Panc1 (cell line): ENCODE results near the gene CYP11A1. TPM values are rescaled to one million over a fixed set of nuclear protein-coding genes. Genes with fewer than 3 reads are reported as not detected.

Experiments used
- ATAC-seq: fragments of 200-7000 bp; cut with Tn5 transposase; 2 replicates; pipeline ENCODE4 v1.9.1; 2020; ENCODE audit warnings: mild to moderate bottlenecking, moderate library complexity
- BruUV-seq: library from RNA; stranded (reverse); fragments of 400-500 nt; replicated peaks from 2 replicates; lab custom pipeline; 2021; lab: Mats Ljungman, UMichigan
- CTCF ChIA-PET: fragments of 300-600 bp; sonication (Branson Sonifier 250); formaldehyde crosslinking; loops from one replicate; lab custom pipeline; 2022; ENCODE audit warnings: antibody characterized with exemption; lab: Charles Lee
- POLR2A ChIA-PET: fragments of 300-600 bp; sonication (Branson Sonifier 250); formaldehyde crosslinking; loops from one replicate; lab custom pipeline; 2022; ENCODE audit warnings: antibody characterized with exemption; lab: Charles Lee
- DNase-seq: peaks from one replicate; pipeline ENCODE4 v3.0.0-alpha.2; 2010; ENCODE audit warnings: low read depth, low spot score
- H3K27ac ChIP-seq: 2 replicates; pipeline ENCODE4 v1.5.1; 2011; ENCODE audit warnings: mild to moderate bottlenecking, low read length, inconsistent platforms
- H3K27me3 ChIP-seq: fragments of 200-500 bp; sonication (Bioruptor generic); 2 replicates; pipeline ENCODE4 v1.6.0; 2014; ENCODE audit warnings: low read length, inconsistent platforms; ENCODE audit not compliant: control insufficient read depth, insufficient read depth
- H3K36me3 ChIP-seq: fragments of 200-500 bp; sonication (Bioruptor generic); 2 replicates; pipeline ENCODE4 v1.5.1; 2014; ENCODE audit warnings: inconsistent platforms, mild to moderate bottlenecking, low read length, moderate library complexity; ENCODE audit not compliant: control insufficient read depth, insufficient read depth
- H3K4me1 ChIP-seq: 2 replicates; pipeline ENCODE4 v1.5.1; 2011; ENCODE audit warnings: inconsistent platforms, mild to moderate bottlenecking, low read length, moderate library complexity; ENCODE audit not compliant: control insufficient read depth, insufficient read depth
- H3K4me3 ChIP-seq, 2 experiments: 2 replicates each; pipeline ENCODE4 v1.5.1; 2011 to 2012; ENCODE audit warnings: low read depth in 2 of 2, low read length in 2 of 2, mild to moderate bottlenecking in 2 of 2, inconsistent platforms in 1 of 2, moderate library complexity in 1 of 2
- H3K9me3 ChIP-seq: fragments of 200-500 bp; sonication (Bioruptor generic); 2 replicates; pipeline ENCODE4 v1.5.1; 2014; ENCODE audit warnings: low read depth, mild to moderate bottlenecking, inconsistent platforms, low read length, moderate library complexity; ENCODE audit not compliant: control insufficient read depth, insufficient read depth
- POLR2AphosphoS5 ChIP-seq: IDR thresholded peaks from 2 replicates; pipeline ENCODE4 v1.6.1; 2012; ENCODE audit warnings: mild to moderate bottlenecking, low read depth, low read length, moderate library complexity
- SIN3A ChIP-seq: IDR thresholded peaks from 2 replicates; pipeline ENCODE4 v1.6.1; 2012; ENCODE audit warnings: low read depth, mild to moderate bottlenecking, low read length, moderate library complexity, borderline replicate concordance; ENCODE audit not compliant: insufficient read depth
- TCF7L2 ChIP-seq: IDR thresholded peaks from 2 replicates; pipeline ENCODE4 v1.6.1; 2011; ENCODE audit warnings: mild to moderate bottlenecking, low read depth, low read length, inconsistent platforms
- in situ Hi-C: cut with HindIII; loops from 2 replicates; pipeline ENCODE4 v1.10.0; 2016; ENCODE audit warnings: low sequenced_read_pairs, low pct_unique_long_range_greater_than_20kb
- intact Hi-C: fragments of 100-400 bp; cut with micrococcal nuclease; formaldehyde crosslinking; loops from one replicate; pipeline ENCODE4 v1.10.0; 2022; ENCODE audit not compliant: unreplicated experiment
- total RNA-seq: library from RNA; stranded (reverse); gene quantifications from one replicate; pipeline ENCODE4 v1.2.1, GENCODE V29; 2021; ENCODE audit not compliant: unreplicated experiment
- TF ChIP-seq, protein P1 (sequence below): fragments of 450-650 bp; IDR thresholded peaks from 2 replicates; pipeline ENCODE4 v1.5.1; 2017; ENCODE audit warnings: mild to moderate bottlenecking
- TF ChIP-seq, protein P2 (sequence below), 2 experiments: IDR thresholded peaks; 2 replicates each; pipeline ENCODE4 v1.6.1; 2011 to 2012; ENCODE audit warnings: low read depth in 2 of 2, control low read depth in 1 of 2, low read length in 1 of 2, mild to moderate bottlenecking in 1 of 2, moderate library complexity in 1 of 2; ENCODE audit not compliant: insufficient read depth in 1 of 2

Gene CYP11A1
- total RNA-seq, 1 experiment from 2014 or later = 0.57 TPM

DNA sequence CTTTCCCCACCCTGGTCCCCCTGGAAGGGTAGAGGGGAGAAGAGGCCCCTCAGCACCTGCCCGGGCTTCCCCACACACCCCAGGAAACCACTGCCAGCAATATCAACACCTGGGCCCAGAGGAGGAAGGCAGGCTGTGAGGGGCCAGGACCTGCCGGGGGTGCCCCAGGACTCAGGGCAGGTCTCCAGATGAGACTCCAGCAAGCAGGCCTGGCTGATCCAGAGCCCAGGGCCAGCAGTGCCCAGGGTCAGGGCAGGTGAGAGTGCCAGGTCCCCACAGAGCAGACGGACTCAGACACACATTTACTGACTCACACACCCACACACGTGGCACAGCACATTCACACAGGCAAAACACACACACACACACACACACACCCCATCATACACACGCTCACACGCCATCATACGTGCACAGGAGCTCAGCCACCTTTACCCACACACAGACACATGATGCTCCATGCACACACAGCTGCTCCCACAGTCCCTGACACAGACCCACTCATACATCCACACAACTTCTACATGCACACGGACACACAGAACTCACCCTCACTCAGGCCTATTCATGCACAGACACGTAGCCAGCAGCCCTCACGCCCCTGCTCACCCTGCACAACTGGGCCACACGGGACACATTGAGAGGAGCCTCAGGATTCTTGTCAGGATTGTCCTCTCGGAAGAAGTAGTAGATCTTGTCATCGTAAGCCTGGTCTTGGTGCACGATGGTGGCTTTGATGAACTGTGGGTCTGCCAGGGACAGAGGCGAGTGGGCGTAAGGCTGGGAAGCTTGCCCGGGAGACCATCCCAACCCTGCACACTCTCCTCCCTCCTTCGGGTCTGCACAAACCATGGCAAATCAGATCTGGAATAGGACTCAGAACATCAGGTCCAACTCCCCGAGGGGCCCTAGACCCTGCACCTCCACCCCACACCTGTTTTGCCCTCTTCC is 48.8 kb upstream of the CYP11A1 start:
- Histone ChIP-seq H3K27me3 (no peaks in the 10 kb centered on the region), H3K27ac (no peak overlapping the region), H3K36me3 (no peaks in the 10 kb centered on the region), H3K4me3 (no peak overlapping the region), H3K4me1 (peaks cover 17% of the 10 kb centered on the region), H3K9me3 (no peaks in the 10 kb centered on the region)
- CTCF ChIA-PET = no interaction called here
- DNase-seq = no peak
- in situ Hi-C loops = no loop called here
- no peak for TF ChIP-seq SIN3A
- no peak for TF ChIP-seq TCF7L2
- TF ChIP-seq, protein P1, sequence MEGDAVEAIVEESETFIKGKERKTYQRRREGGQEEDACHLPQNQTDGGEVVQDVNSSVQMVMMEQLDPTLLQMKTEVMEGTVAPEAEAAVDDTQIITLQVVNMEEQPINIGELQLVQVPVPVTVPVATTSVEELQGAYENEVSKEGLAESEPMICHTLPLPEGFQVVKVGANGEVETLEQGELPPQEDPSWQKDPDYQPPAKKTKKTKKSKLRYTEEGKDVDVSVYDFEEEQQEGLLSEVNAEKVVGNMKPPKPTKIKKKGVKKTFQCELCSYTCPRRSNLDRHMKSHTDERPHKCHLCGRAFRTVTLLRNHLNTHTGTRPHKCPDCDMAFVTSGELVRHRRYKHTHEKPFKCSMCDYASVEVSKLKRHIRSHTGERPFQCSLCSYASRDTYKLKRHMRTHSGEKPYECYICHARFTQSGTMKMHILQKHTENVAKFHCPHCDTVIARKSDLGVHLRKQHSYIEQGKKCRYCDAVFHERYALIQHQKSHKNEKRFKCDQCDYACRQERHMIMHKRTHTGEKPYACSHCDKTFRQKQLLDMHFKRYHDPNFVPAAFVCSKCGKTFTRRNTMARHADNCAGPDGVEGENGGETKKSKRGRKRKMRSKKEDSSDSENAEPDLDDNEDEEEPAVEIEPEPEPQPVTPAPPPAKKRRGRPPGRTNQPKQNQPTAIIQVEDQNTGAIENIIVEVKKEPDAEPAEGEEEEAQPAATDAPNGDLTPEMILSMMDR = no peak
- TF ChIP-seq, protein P2, sequence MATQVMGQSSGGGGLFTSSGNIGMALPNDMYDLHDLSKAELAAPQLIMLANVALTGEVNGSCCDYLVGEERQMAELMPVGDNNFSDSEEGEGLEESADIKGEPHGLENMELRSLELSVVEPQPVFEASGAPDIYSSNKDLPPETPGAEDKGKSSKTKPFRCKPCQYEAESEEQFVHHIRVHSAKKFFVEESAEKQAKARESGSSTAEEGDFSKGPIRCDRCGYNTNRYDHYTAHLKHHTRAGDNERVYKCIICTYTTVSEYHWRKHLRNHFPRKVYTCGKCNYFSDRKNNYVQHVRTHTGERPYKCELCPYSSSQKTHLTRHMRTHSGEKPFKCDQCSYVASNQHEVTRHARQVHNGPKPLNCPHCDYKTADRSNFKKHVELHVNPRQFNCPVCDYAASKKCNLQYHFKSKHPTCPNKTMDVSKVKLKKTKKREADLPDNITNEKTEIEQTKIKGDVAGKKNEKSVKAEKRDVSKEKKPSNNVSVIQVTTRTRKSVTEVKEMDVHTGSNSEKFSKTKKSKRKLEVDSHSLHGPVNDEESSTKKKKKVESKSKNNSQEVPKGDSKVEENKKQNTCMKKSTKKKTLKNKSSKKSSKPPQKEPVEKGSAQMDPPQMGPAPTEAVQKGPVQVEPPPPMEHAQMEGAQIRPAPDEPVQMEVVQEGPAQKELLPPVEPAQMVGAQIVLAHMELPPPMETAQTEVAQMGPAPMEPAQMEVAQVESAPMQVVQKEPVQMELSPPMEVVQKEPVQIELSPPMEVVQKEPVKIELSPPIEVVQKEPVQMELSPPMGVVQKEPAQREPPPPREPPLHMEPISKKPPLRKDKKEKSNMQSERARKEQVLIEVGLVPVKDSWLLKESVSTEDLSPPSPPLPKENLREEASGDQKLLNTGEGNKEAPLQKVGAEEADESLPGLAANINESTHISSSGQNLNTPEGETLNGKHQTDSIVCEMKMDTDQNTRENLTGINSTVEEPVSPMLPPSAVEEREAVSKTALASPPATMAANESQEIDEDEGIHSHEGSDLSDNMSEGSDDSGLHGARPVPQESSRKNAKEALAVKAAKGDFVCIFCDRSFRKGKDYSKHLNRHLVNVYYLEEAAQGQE (IDR thresholded peaks at IDR 0.05; ENCODE audit: insufficient read depth in 1 of 2, low read depth in 2 of 2, low read length in 1 of 2) = no peak
- no peak for TF ChIP-seq POLR2AphosphoS5
- no peak for ATAC-seq
- POLR2A ChIA-PET = no interaction called here
- BruUV-seq = no TSS peak
- intact Hi-C loops = no loop called here

DNA sequence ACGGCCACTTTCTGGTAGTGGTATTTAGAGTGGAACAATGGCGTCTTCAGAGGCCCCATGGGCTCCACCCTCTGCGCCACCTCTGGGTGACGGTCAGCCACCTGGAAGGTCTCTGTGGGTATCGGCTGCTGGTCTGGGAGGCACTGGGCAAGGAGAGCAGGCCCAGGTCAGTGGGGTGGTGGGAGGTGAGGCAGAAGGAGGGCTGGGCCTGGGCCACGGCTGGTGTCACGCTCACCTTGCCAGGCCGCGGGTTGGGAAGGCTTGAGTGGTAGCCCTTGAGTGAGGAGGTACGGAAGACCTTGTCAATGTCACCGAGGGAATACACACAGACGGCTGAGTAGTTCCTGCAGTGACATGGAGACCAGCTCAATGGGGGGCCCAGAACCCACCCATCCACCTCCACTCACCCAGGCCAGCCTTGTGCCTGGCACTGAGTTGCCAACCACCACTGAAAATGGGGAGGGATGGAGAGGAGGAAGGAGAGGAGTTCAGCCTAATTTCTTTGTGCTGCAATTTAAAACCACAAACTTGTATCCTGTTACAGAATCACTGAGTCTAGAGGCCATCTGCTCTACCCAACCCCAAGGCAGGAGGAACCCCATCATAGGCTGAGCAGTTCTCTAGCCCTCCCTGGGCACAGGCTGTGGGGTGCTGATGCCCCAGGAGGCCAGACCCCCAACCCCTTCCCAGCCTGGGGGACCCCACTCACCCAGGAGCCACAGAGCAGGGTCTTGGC is 47.3 kb upstream of the CYP11A1 start:
- ChIA-PET CTCF (no interaction called here), POLR2A (no interaction called here)
- no TSS peak for BruUV-seq
- no peaks in the 10 kb centered on the region for H3K9me3 ChIP-seq
- TF ChIP-seq TCF7L2 = no peak
- no peak for TF ChIP-seq SIN3A
- H3K27me3 ChIP-seq = no peaks in the 10 kb centered on the region
- no peak overlapping the region for H3K4me3 ChIP-seq
- no peak for ATAC-seq
- in situ Hi-C loops (no loop called here), intact Hi-C loops (no loop called here)
- no peak overlapping the region for H3K27ac ChIP-seq
- DNase-seq = no peak
- peaks cover 2% of the 10 kb centered on the region for H3K4me1 ChIP-seq
- H3K36me3 ChIP-seq = no peaks in the 10 kb centered on the region
